Hindlimb muscle (tissue), 1 donor: ENCODE results near the gene FRMD1. TPM values are rescaled to one million over a fixed set of nuclear protein-coding genes. Genes with fewer than 3 reads are reported as not detected.

Experiments used
- DNase-seq: peaks from one replicate; pipeline ENCODE4 v3.0.0-alpha.2; 2013
- polyA plus RNA-seq: library from polyadenylated mRNA; unstranded; fragments of 120-200 nt; gene quantifications from one replicate; pipeline ENCODE4 v1.2.1, GENCODE V29; 2013; ENCODE audit not compliant: insufficient read length

FRMD1 gene
- polyA plus RNA-seq, 1 donor: 1.3 TPM

- no peak for DNase-seq
These were observed 31.4 kb upstream of the FRMD1 start for GRCh38 chr6:168110437-168110836.

- DNase-seq: no peak
These were observed 30.2 kb upstream of the FRMD1 start for GRCh38 chr6:168109171-168109570.

- DNase-seq: no peak
These were observed 28.4 kb upstream of the FRMD1 start for GRCh38 chr6:168107191-168107983.

- no peak for DNase-seq
These were observed 27.6 kb upstream of the FRMD1 start for GRCh38 chr6:168106633-168107005.

- DNase-seq: no peak
These were observed 27.0 kb upstream of the FRMD1 start for GRCh38 chr6:168105813-168106632.

- DNase-seq: no peak
These were observed 25.6 kb upstream of the FRMD1 start for GRCh38 chr6:168104636-168105035.

GRCh38 chr6:168103050-168103830, 24.2 kb upstream of the FRMD1 start:
- DNase-seq: no peak

- DNase-seq: no peak
These were observed 23.4 kb upstream of the FRMD1 start for GRCh38 chr6:168102315-168102985.

- no peak for DNase-seq
These were observed 22.7 kb upstream of the FRMD1 start for GRCh38 chr6:168101590-168102314.

- no peak for DNase-seq
These were observed 22.0 kb upstream of the FRMD1 start for GRCh38 chr6:168100803-168101589.

- DNase-seq: no peak
These were observed 21.2 kb upstream of the FRMD1 start for GRCh38 chr6:168100011-168100802.

GRCh38 chr6:168099201-168100010, 20.4 kb upstream of the FRMD1 start:
- DNase-seq: no peak

- no peak for DNase-seq
These were observed 19.4 kb upstream of the FRMD1 start for GRCh38 chr6:168098431-168098861.

GRCh38 chr6:168097621-168098430, 18.8 kb upstream of the FRMD1 start:
- no peak for DNase-seq

GRCh38 chr6:168097221-168097620, 18.2 kb upstream of the FRMD1 start:
- no peak for DNase-seq

GRCh38 chr6:168096271-168096764, 17.3 kb upstream of the FRMD1 start:
- no peak for DNase-seq

- DNase-seq: no peak
These were observed 16.8 kb upstream of the FRMD1 start for GRCh38 chr6:168095716-168096250.
